ENCODE measurements around the gene CACNG8.

CACNG8 gene

DNA sequence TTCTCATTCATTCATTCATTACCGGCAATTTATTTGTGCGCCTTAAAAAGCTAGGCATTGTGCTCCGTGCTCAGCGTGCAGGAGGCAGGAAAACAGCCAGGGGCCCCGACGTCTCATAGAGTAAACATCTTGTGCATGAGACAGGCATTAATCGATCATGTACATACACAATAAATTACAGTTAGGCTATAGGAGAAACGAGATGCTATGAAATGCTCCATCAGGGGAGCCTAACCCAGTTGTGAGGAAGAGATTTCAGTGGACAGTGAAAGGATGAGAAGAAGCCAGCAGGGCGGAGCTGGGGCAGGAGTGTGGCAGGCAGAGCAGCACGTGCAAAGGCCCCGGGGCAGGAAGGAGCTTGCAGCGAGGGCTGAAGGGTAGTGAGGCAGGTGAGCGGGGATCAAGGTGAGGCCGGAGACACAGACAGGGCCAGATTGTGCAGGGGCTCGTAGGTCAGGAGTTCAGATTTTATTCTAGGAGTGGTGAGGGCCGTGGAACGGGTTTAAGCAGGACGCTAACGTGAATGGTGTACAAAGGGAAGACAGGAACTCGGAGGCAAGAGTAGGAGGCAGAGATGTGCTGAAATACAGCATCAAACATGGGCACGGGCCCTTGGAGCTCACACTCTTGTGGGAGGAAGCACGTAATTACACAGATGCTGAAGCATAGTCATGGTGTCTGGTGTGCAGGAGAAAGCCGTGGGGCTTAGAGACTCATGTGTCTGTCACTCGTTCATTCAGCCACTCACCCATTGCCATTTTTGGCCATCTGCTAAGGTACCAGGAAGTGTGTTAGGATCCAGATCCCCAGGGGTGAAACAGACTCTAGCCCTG, 20.9 kb downstream of the CACNG8 start:
- H3K4me3 ChIP-seq: peak overlapping the region in 3 of 10 experiments; percentile 23 to 45 (median 27); a peak in 3 of 20 replicates
- H3K4me1 ChIP-seq: peaks cover 37 to 83% (median 63%) of the 10 kb centered on the region in 10 experiments
- peaks cover 4 to 29% (median 28%) of the 10 kb centered on the region in 11 experiments; a peak in 20 of 22 replicates for H3K27me3 ChIP-seq
- no peaks in the 10 kb centered on the region for H4K20me1 ChIP-seq
- H3K9me3 ChIP-seq (replicated peaks in 1 of 11): peaks cover 0 to 6% (median 0%) of the 10 kb centered on the region in 11 experiments; a peak in 1 of 22 replicates
- no peak for TF ChIP-seq Cebpa-rat (IDR thresholded peaks at IDR 0.05)
- H3K4me2 ChIP-seq: peak overlapping the region in 10 of 11 experiments; percentile 0 to 64 (median 50); a peak in 18 of 22 replicates
- H3K27ac ChIP-seq: peak overlapping the region in 1 of 11 experiments; percentile 9; a peak in 2 of 22 replicates
- peak overlapping the region in 1 of 11 experiments; percentile 46; a peak in 2 of 22 replicates for H3K9ac ChIP-seq
- no peaks in the 10 kb centered on the region for H3K36me3 ChIP-seq

GRCh38 chr19:53985863-53986262, 23.1 kb downstream of the CACNG8 start:
- TF ChIP-seq Cebpa-rat (IDR thresholded peaks at IDR 0.05): no peak
- H3K4me1 ChIP-seq: peaks cover 21 to 80% (median 48%) of the 10 kb centered on the region in 10 experiments
- H3K9ac ChIP-seq: no peak overlapping the region
- 0 out of 22 replicates have a peak overlapping the region, but pooled peaks of 1 of the 11 experiments have one; percentile 1 for H3K4me2 ChIP-seq
- H4K20me1 ChIP-seq: no peaks in the 10 kb centered on the region
- H3K27ac ChIP-seq: no peak overlapping the region
- no peaks in the 10 kb centered on the region for H3K9me3 ChIP-seq (replicated peaks in 1 of 11)
- H3K27me3 ChIP-seq: peaks cover 0 to 9% (median 8%) of the 10 kb centered on the region in 11 experiments; a peak in 18 of 22 replicates
- no peaks in the 10 kb centered on the region for H3K36me3 ChIP-seq
- H3K4me3 ChIP-seq: no peak overlapping the region

GRCh38 chr19:53988981-53989380, 26.2 kb downstream of the CACNG8 start:
- no peaks in the 10 kb centered on the region for H3K9me3 ChIP-seq (replicated peaks in 1 of 11)
- H3K4me1 ChIP-seq: peaks cover 29 to 85% (median 53%) of the 10 kb centered on the region in 10 experiments
- no peak overlapping the region; a peak in 1 of 22 replicates for H3K9ac ChIP-seq
- H3K36me3 ChIP-seq: no peaks in the 10 kb centered on the region
- no peaks in the 10 kb centered on the region for H4K20me1 ChIP-seq
- no peak overlapping the region for H3K4me3 ChIP-seq
- peaks cover 0 to 13% (median 4%) of the 10 kb centered on the region in 11 experiments; a peak in 6 of 22 replicates for H3K27me3 ChIP-seq
- H3K27ac ChIP-seq: peak overlapping the region in 1 of 11 experiments; percentile 32; a peak in 1 of 22 replicates
- H3K4me2 ChIP-seq: peak overlapping the region in 4 of 11 experiments; percentile 19 to 55 (median 36); a peak in 6 of 22 replicates
- no peak for TF ChIP-seq Cebpa-rat (IDR thresholded peaks at IDR 0.05)

DNA sequence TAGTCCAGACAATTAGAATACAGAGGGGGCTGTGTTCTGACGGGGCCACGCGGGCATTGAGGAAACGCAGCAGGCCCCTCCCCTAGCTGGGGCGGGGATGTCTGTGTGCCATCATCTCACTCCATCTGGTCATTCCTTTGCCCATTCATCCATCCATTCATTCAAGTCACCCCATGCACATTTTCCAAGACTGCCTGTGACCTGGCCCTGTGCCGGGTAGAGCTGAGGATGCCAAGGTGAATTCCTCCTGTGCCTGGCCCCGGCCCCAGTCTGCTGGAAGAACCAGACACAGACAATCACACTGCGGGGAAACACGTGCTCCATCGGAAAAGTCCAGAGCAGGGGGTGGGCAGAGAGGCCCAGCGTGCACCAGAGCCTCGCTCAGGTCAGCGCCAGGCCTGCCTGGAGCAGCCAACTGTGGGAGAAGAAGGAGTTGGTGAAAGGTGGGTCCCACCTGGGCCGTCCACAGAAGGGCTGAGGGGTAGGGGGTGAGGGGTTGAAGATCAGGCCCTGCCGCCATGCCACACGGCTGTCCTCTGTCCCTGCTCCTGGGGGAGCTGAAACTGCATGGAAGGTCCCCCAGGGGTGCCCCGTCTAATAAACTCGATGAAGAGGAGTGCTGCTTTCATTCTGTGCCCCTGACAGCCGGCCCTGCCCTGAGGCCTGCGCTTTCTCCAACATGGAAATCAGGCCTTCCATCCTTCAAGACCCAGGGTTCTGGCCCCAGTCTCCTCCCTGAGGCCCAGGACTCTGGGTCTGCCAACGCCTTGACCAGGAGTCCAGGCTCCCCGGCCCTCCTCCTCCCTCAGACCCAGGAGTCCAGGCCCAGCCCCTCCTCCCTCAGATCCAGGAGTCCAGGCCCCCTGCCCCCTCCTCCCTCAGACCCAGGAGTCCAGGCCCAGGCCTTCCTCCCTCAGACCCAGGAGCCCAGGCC, 27.1 kb downstream of the CACNG8 start:
- Histone ChIP-seq H3K27ac (peak overlapping the region in 5 of 11 experiments; percentile 31 to 63 (median 44); a peak in 8 of 22 replicates), H3K4me3 (no peak overlapping the region), H3K27me3 (peaks cover 0 to 13% (median 4%) of the 10 kb centered on the region in 11 experiments; a peak in 6 of 22 replicates), H4K20me1 (no peaks in the 10 kb centered on the region), H3K36me3 (no peaks in the 10 kb centered on the region), H3K4me2 (peak overlapping the region in 6 of 11 experiments; percentile 10 to 55 (median 32); a peak in 10 of 22 replicates), H3K9me3 (replicated peaks in 1 of 11) (no peaks in the 10 kb centered on the region), H3K9ac (peak overlapping the region in 4 of 11 experiments; percentile 1 to 27 (median 14); a peak in 3 of 22 replicates), H3K4me1 (peaks cover 30 to 85% (median 56%) of the 10 kb centered on the region in 10 experiments)
- no peak for TF ChIP-seq Cebpa-rat (IDR thresholded peaks at IDR 0.05)

DNA sequence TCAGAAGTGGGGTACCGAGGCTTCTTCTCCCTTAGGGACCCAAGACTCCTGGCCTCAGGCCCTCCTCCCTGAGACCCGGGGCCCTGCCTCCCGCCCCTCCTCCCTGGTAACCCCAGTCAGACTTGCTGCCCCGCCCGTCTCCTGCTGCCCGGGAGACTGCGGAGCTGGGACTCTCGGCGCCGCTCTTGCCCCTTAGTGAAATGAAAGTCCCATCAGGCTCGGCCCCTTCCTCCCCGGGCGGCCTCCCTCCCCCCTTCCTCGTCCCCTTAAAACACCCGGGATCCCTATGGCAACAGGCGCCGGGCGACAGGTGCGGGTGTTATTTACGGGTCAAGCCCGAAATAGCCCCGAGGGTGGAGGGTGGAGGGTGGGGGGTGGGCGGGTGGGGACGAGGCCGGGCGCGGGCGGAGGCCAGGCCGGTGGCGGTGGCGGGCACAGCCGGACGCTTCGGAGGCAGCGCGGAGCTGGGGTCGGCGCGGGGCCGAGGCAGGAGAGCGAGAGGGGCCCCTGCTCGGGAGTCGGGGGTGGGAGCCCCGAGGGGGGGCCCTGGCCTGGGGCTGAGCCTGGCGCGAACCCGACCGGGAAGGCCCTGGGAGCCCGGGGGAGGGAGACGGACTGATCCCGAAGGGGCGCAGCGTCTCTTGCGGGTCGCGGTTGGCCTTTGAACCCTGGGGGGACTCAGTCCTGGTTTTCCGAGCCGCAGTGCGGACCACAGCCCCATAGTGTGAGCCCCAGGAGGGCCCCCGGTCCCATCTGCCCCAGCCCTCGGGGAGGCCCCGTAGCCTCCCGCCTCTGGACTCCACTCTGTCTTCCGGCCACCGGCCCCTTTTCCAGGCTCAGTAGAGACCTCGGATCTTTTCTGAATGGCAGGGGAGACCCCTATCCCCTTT, 28.7 kb downstream of the CACNG8 start, which contains the start of gene CACNG6:
Gene CACNG6, plus strand, starts transcription at position 414 of the 890 bp plus-strand sequence. CDS start 1,241 bp downstream, outside the sequence.
- Histone ChIP-seq H3K27me3 (peaks cover 0 to 13% (median 4%) of the 10 kb centered on the region in 11 experiments; a peak in 6 of 22 replicates), H3K4me3 (peak within 1 kb of the TSS; percentile 53 to 78 (median 62)), H3K4me1 (peaks cover 30 to 87% (median 65%) of the 10 kb centered on the region in 10 experiments), H3K36me3 (no peaks in the 10 kb centered on the region), H3K9me3 (replicated peaks in 1 of 11) (no peaks in the 10 kb centered on the region), H3K4me2 (peak within 1 kb of the TSS; percentile 86 to 98 (median 93)), H4K20me1 (no peaks in the 10 kb centered on the region; a peak in 1 of 22 replicates), H3K9ac (peak within 1 kb of the TSS; percentile 81 to 97 (median 87)), H3K27ac (peak within 1 kb of the TSS; percentile 80 to 98 (median 88))
- TF ChIP-seq Cebpa-rat (IDR thresholded peaks at IDR 0.05): no peak

- Histone ChIP-seq H3K36me3 (no peaks in the 10 kb centered on the region), H4K20me1 (no peaks in the 10 kb centered on the region; a peak in 1 of 22 replicates), H3K9me3 (replicated peaks in 1 of 11) (no peaks in the 10 kb centered on the region), H3K27me3 (peaks cover 0 to 13% (median 4%) of the 10 kb centered on the region in 11 experiments; a peak in 6 of 22 replicates), H3K4me3 (peak overlapping the region; percentile 53 to 78 (median 62); a peak in 18 of 20 replicates), H3K4me1 (peaks cover 28 to 80% (median 63%) of the 10 kb centered on the region in 10 experiments), H3K27ac (peak overlapping the region; percentile 80 to 98 (median 88)), H3K9ac (peak overlapping the region; percentile 81 to 97 (median 87)), H3K4me2 (peak overlapping the region; percentile 86 to 98 (median 93))
- no peak for TF ChIP-seq Cebpa-rat (IDR thresholded peaks at IDR 0.05)
Measured at GRCh38 chr19:53992211-53992610, 29.5 kb downstream of the CACNG8 start.

DNA sequence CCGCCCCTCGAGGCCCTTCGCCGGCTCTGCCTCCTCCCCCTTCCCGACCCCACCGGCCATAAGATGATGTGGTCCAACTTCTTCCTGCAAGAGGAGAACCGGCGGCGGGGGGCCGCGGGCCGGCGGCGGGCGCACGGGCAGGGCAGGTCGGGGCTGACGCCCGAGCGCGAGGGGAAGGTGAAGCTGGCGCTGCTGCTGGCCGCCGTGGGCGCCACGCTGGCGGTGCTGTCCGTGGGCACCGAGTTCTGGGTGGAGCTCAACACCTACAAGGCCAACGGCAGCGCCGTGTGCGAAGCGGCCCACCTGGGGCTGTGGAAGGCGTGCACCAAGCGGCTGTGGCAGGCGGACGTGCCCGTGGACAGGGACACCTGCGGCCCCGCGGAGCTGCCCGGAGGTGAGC, 30.1 kb downstream of the CACNG8 start:
- Histone ChIP-seq H3K9me3 (replicated peaks in 1 of 11) (no peaks in the 10 kb centered on the region), H3K9ac (peak overlapping the region in 5 of 11 experiments; percentile 85 to 97 (median 95); a peak in 10 of 22 replicates), H3K27me3 (peaks cover 0 to 13% (median 4%) of the 10 kb centered on the region in 11 experiments; a peak in 6 of 22 replicates), H3K4me1 (peaks cover 24 to 79% (median 57%) of the 10 kb centered on the region in 10 experiments), H3K36me3 (no peaks in the 10 kb centered on the region), H3K27ac (peak overlapping the region in 2 of 11 experiments; percentile 95 to 97; a peak in 2 of 22 replicates), H3K4me3 (peak overlapping the region in 3 of 10 experiments; percentile 5 to 67 (median 14); a peak in 4 of 20 replicates), H3K4me2 (peak overlapping the region; percentile 86 to 98 (median 93); a peak in 21 of 22 replicates), H4K20me1 (no peaks in the 10 kb centered on the region; a peak in 1 of 22 replicates)
- no peak for TF ChIP-seq Cebpa-rat (IDR thresholded peaks at IDR 0.05)

All from BLaER1 treated with 17β-estradiol and CSF1 and Interleukin-3, amounts not matched to agents 10 nM and 100 nM (cell line).